Measurements from ENCODE around the gene MTHFD2L.

The MTHFD2L gene

GRCh38 chr4:74305000-74305399 lies 147.1 kb downstream of the MTHFD2L start:
- no peak for DNase-seq (ENCODE audit: low read depth in 2 of 2)

- DNase-seq (ENCODE audit: low read depth in 2 of 2): no peak
Measured at GRCh38 chr4:74307170-74307569, 149.3 kb downstream of the MTHFD2L start.

GRCh38 chr4:74308215-74308614 lies 150.3 kb downstream of the MTHFD2L start, which contains the start of gene EPGN:
Gene EPGN (plus strand): TSS chr4:74308470. CDS start chr4:74308534, 64 bp downstream.
- DNase-seq (ENCODE audit: low read depth in 2 of 2): no peak

GRCh38 chr4:74309223-74309622 lies 151.3 kb downstream of the MTHFD2L start:
- no peak for DNase-seq (ENCODE audit: low read depth in 2 of 2)

GRCh38 chr4:74311696-74312313 lies 153.9 kb downstream of the MTHFD2L start:
- DNase-seq (ENCODE audit: low read depth in 2 of 2): no peak

GRCh38 chr4:74314329-74314728 lies 156.4 kb downstream of the MTHFD2L start:
- no peak for DNase-seq (ENCODE audit: low read depth in 2 of 2)

- no peak for DNase-seq (ENCODE audit: low read depth in 2 of 2)
Measured at GRCh38 chr4:74314944-74315343, 157.0 kb downstream of the MTHFD2L start.

- no peak for DNase-seq (ENCODE audit: low read depth in 2 of 2)
Measured at GRCh38 chr4:74315376-74315775, 157.5 kb downstream of the MTHFD2L start.

- DNase-seq (ENCODE audit: low read depth in 2 of 2): no peak
Measured at GRCh38 chr4:74316397-74316796, 158.5 kb downstream of the MTHFD2L start.

GRCh38 chr4:74317616-74318246 lies 159.8 kb downstream of the MTHFD2L start:
- DNase-seq (ENCODE audit: low read depth in 2 of 2): no peak

GRCh38 chr4:74318276-74318675 lies 160.4 kb downstream of the MTHFD2L start:
- DNase-seq (ENCODE audit: low read depth in 2 of 2): no peak

- no peak for DNase-seq (ENCODE audit: low read depth in 2 of 2)
Measured at GRCh38 chr4:74319470-74319869, 161.6 kb downstream of the MTHFD2L start.

- DNase-seq (ENCODE audit: low read depth in 2 of 2): no peak
Measured at GRCh38 chr4:74320559-74321118, 162.7 kb downstream of the MTHFD2L start.

GRCh38 chr4:74322301-74322700 lies 164.4 kb downstream of the MTHFD2L start:
- DNase-seq (ENCODE audit: low read depth in 2 of 2): no peak

GRCh38 chr4:74323663-74324062 lies 165.7 kb downstream of the MTHFD2L start:
- no peak for DNase-seq (ENCODE audit: low read depth in 2 of 2)

GRCh38 chr4:74324262-74324661 lies 166.3 kb downstream of the MTHFD2L start:
- DNase-seq (ENCODE audit: low read depth in 2 of 2): no peak

GRCh38 chr4:74325886-74326285 lies 168.0 kb downstream of the MTHFD2L start:
- DNase-seq (ENCODE audit: low read depth in 2 of 2): no peak

- no peak for DNase-seq (ENCODE audit: low read depth in 2 of 2)
Measured at GRCh38 chr4:74327762-74328161, 169.8 kb downstream of the MTHFD2L start.

GRCh38 chr4:74328501-74328900 lies 170.6 kb downstream of the MTHFD2L start:
- no peak for DNase-seq (ENCODE audit: low read depth in 2 of 2)

- DNase-seq (ENCODE audit: low read depth in 2 of 2): no peak
Measured at GRCh38 chr4:74329307-74329706, 171.4 kb downstream of the MTHFD2L start.

GRCh38 chr4:74330295-74330750 lies 172.4 kb downstream of the MTHFD2L start:
- DNase-seq (ENCODE audit: low read depth in 2 of 2): no peak

- DNase-seq (ENCODE audit: low read depth in 2 of 2): no peak
Measured at GRCh38 chr4:74331252-74331651, 173.3 kb downstream of the MTHFD2L start.

- no peak for DNase-seq (ENCODE audit: low read depth in 2 of 2)
Measured at GRCh38 chr4:74331944-74332343, 174.0 kb downstream of the MTHFD2L start.

Data from stimulated activated CD8-positive, alpha-beta memory T cell treated with anti-CD3 and anti-CD28 coated beads, Interleukin-15, amount 100 ng/mL, for 48 hours (primary cell).